CD4-positive, alpha-beta T cell treated with Interleukin-17A for 4 hours (primary cell): ENCODE measurements around the gene MXRA8.

ENCODE experiments used
- DNase-seq: peaks from one replicate; pipeline ENCODE4 v3.0.0-alpha.2; 2020; ENCODE audit warnings: mixed read lengths

MXRA8 gene

DNA sequence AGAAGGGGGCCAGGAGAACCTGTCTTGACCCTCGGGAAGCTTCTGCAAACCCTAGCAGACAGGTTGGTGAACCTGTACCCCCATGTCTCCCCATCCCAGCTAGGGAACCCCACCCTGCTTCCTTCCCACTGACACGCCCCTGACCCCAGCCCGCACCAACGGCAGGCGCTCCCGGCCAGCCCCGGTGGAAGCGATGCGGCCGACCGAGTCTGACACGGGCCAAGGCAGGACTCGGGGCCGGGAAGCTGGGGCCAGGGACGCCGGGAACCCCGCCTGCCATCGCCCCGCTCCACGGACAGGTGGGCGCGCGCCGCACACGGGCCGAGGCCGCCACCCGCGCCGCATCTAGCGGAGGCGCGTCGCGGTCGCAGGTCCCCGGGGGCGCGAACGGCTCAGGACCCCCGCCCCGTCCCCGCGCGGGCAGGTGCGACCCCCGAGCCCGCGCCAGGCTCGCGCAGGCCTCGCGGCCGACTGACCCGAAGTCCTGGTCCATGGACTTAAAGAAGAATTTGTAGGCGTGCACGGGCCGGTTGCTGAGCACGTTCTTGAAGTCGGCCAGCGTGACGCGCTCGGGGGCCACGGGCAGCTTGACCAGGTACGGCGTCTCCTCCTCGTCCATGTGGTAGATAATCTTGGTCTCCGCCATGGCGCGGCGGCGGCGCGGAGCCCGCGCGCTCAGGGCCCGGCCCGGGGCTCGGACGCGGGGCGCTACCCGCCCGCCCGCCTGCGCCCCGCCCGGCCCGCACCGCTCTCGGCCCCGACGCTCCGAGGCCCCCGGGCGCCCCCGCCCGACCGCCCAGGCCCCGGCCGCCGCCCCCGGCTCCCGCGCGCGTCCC lies 9.7 kb downstream of the MXRA8 start:
- peak; percentile 21 for DNase-seq

DNA sequence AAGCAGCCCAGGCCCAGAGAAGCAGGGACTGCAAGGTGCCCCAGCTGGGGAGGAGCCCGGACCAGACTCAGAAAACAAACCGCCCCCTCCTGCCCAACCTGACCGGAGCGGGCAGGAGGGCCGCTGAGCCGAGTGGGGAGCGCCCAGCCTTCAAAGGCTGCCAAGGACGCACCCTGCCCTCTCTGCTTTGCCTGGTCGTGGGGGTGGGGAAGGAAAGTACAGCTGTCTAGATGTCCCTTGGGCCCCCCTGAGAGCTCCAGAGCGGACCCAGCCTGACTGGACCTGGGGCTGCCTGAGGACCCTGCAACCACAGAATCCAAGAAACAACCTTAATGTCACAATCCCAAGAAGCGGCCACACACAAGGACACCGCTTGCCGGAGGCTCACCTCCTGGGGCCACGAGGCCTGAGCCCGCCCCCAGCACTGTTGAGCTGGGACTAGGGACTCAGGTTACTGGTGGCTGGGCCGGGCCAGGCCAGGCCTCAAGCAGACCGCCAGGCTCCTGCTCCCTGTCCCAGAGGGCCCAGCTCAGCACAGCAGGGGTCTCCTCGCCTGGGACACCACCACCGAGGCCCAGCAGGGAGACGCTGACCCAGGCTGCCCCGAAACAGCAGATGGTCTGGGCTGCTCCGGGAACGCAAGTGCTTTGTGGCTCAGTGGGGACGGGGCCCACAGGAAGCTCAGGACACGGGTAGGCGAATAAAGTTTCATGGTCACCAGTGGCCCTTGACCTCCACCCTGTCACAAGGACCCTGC lies 10.5 kb downstream of the MXRA8 start:
- DNase-seq: no peak

DNA sequence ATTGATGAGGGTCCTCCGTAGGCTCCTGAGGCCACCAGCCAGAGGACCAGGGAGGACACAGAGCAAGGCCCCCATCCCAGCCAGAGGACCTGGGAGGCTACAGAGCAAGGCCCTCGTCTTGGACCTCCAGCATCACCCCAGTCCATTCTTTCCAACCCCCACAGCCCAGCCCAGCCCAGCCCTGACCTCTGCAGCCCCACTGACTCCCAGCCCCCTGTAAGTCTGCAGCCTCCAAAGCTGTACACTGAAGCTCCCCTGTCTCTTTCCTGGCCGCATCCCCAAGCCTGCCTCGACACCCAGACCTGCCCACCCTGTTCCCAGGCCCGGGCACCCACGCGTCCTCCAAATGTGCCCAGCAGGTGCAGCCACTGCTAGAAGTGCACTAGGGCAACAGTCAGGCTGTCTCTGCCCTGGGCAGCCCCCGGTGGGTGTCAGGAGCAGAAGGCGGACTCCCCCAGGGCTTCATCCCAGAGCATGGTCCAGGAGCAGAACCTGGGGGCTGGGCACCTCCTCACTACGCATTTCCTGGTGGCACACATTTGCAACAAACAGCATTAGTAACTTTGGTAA lies 11.2 kb downstream of the MXRA8 start:
- DNase-seq: no peak

DNA sequence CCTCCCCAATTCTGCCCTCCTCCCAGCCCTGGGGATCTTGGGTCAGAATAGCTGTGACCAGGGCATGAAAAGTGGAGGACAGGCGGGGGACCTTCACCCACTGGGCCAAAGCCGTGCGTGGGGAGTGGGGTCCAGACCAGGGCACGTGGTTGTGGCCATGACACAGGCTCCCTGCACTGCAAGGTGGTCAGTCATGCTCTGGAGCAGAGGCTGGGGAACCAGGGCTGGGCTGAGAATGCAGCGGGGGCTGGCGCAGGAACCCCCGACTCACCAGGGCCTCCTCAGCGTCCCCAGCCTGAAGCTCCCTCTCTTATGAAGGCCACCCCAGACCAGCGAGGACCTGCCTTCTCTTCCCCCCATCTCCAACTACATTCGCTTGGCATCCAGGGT lies 11.9 kb downstream of the MXRA8 start:
- no peak for DNase-seq

DNA sequence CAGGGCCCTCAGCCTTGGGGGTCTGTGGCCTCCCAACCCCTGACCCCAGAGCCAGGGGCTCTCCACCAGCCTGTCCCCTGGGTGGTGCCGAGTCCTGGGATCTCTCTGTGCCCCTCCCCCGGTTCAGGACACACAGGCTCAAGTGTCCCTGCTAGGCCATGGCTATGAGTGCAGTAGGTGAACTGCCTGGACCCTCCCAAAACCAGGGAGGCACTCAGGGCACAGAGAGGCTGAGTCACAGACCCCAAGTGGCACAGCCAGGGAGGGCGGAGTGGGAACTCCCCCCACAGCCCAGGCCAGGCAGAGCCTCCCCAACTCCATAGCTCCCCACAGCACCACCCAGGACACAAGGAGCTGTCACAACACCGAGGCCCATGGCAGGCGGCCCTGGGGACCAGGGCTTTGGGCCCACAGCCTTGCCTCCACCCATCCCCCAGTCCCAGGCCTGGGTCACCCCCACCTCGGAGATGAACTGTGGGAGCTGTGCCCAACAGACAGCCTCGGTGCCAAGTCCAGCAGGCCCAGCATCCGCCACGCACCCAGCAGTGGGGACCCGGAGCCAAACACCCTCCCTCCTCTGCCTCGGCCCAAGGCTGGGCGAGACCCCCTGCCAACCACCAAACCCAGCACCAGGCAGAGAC lies 12.4 kb downstream of the MXRA8 start:
- DNase-seq: no peak

DNA sequence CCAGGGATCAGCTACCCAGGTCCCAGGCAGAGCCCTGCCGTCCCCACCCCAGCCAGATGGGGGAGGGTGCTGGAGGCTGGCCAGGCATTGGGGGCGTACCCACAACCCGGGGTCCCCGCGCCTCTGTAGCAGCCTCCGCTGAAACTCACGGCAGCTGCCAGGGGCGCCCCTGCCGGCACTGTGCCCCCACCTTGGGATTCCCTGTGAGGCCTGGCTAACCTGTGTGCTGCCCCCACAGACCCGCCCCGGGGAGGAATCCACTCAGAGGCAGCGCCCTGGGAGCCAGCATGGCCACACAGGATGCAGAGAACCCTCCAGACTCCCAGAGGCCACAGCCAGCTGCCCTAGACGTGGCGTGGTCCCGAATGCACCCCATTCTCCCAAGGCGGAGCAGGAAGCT lies 13.0 kb downstream of the MXRA8 start:
- no peak for DNase-seq

DNA sequence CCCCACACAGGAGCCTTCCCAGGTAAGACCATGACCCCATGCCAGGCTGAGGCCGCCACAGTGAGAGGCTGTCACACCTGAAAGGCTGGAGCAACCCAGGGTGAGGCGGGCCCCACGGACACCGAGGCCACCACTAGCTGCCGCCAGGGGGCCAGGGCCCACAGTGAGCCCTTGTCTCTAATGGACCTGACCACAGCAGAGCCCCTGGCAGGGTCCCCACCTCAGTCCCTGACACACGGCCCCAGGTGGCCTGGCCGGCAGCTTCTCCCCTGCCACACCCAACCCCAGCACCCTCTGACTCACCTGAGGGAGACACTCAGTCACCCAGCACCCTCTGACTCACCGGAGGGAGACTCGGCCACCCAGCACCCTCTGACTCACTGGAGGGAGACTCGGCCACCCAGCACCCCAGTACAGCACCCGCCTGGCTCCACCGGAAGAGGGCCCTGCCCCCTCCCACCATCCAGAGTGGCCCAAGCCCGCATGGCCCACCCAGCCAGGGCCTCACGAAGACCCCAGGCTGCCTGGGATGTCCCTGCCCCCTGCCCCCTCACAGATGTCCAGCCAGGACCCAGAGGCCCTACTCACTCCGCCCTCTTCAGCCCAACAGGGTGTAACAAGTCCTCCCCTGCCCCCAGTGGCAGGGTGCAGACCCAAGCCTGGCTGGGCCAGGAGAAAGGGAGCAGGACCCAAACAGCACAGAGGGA lies 13.5 kb downstream of the MXRA8 start:
- peak; percentile 64 for DNase-seq

DNA sequence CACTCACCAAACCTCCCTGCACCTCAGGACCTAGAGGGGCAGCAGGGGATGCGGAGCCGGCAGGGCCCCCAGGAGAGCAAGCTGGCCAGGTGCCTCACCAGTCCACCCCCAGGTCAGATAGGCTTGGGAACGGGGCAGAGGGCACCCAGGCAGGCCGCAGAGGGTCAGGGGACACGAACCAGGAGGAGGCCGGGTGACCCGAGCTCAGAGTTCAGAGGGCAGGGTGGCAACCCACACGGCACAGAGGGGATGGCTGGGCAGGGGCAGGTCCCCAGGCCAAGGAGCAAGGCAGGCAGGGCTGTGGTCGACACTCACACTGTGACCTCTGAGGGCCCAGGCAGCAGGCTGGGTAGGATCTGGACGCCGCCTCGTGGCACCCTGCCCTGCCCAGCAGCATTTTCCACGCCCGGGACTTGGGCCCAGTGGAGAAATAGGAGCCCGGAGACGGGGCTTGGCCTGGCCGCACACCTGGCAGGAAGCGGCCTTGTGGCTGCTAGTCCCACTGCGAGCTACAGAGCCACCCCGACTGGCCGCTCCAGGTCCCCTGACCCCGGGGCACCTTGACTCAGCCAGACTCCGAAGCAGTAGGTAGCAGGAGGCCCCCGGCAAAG lies 14.4 kb downstream of the MXRA8 start:
- DNase-seq: no peak

DNA sequence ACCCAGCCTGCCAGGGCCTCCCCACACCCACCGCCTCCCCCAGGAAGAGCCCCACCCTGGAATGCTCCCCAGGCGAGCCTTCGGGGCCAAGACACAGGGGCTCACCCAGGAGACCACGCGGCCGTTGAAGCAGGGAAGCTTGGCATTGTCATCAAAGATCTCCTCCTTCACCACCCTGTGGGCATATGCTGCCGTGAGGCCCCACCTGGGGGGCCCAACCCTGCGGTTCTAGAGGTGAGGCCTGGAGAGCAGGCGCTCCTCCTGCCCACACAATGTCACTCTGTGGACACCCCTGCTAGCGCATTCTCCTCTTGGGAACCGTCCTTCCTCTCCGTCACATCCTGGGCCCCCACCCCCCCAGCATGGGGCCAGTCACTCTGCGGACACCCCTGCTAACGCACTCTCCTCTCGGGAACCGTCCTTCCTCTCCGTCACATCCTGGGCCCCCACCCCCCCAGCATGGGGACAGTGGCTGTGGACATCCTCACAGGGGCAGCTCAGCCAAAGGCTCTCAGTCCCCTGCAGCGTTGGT lies 15.7 kb downstream of the MXRA8 start:
- no peak for DNase-seq

DNA sequence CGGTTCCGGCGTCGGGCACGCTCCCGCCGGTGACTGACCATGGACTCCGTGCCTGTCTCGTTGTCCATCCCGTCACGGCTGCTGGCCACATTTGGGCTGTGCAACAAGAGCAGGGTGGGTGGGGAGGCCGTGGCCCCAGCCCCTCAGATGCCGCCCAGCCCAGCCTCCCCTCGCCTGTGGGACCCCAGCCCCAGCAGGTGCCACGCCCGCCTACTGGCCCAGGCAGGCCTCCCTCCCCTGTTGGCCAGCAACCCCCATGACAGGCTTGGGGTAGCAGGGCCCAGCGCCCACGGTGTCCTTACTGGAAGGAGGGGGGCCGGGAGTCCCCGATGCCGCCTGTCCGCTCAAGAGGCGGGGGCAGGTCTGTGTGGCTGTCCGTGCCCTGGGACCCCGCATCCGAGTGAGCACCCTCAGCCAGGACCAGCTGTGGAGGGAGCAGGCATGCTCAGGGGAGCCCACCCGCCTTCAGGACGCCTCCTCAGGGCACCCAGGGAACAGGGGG lies 16.2 kb downstream of the MXRA8 start:
- no peak for DNase-seq

DNA sequence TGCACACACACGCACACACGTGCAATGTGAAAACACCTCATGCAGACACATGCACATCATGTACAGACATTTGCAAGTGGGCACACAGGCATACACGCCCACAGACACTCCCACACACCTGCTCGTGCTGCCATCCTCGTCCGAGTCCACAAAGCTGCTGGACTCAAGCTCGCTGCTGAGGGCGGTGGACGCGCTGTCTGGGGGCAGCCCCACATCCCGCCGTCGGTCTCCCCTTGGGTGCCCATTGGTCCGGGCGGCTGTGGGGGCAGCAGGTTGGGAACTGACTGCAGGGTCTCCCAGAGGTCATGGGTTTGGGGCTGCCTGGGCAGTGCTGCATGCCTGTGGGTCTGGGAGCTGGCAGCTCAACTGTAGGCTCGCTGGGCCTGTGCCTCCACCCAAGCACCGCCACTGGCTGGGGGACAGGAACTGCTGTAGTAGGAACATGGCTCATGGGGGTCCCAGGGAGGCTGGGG lies 16.8 kb downstream of the MXRA8 start:
- DNase-seq: no peak

DNA sequence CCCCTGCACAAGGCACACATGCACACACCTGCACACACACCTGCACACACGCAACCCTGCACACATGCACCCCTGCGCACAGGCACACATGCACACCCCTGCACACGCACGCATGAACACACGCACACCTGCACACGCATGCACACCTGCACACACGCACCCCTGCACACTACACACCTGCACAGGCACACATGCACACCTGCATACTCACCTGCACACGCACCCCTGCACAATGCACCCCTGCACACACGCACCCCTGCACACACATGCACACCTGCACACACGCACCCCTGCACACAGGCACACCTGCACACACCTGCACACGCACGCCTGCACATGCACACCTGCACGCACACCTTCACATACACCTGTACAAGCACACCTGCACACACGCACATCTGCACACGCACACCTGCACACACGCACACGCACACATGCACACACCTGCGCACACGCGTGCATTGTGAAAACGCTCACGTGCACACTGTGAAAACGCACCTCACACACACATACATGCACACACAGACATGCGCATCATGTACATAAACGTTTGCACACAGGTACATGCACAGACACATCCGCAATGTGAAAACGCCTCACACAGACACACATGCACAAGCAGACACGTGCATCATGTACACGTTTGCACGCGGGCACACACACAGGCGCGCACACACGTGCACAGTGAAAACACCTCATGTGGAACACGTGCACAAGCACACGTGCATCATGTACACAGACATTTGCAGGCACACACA lies 17.4 kb downstream of the MXRA8 start:
- no peak for DNase-seq

DNA sequence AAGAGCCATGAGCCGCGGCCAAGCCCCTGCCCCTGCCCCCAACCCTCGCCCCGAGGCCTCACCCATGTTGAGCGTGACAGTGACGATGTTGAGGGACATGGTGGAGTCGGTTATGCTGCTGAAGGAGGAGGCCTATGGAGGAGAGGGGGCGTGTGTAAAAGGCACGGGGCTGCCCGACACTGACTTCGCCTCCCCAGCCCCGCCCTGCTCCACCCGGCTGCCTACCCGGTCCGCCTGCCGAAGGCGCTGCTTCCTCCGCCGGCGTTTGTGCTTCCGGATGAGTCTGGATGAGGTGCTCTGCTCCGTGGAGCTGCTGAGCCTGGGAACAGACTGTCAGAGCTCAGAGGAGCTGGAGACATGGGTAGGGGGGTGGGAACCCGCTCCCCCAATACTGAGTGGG lies 18.2 kb downstream of the MXRA8 start:
- no peak for DNase-seq

DNA sequence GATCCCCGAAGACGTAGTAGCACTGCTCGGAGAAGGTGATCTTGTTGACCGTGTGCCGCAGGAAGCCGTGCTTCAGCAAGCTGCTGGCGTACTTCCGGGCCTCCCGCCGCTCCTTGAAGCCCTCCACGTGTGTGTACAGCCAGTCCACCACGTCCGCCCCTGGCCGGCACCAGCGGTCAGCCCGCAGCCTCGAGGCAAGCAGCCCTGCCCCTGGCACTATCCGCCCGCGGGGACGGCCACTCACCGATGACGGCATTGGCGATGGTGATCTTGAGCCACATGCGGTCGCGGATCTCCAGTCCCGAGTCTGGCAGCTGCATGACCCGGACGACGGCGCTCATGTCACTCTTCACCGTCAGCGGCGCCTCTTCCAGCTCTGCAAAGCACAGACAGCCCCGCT lies 20.1 kb downstream of the MXRA8 start:
- DNase-seq: no peak

DNA sequence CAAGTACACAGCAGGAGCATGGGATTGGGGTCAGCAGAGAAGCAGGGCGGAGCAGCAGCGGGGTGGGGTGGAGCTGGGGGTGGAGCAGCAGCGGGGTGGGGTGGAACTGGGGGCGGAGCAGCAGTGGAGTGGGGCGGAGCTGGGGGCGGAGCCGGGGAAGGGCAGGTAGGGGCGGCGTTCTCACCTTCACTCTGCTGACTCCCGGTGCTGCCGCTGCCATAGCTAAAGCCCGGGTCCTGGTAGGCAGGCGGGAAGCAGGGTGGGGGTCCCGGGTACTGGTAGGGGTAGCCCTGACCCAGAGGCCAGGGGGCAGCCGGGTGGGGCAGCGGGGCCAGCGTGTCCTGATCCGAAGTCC lies 20.6 kb downstream of the MXRA8 start:
- peak; percentile 36 for DNase-seq

DNA sequence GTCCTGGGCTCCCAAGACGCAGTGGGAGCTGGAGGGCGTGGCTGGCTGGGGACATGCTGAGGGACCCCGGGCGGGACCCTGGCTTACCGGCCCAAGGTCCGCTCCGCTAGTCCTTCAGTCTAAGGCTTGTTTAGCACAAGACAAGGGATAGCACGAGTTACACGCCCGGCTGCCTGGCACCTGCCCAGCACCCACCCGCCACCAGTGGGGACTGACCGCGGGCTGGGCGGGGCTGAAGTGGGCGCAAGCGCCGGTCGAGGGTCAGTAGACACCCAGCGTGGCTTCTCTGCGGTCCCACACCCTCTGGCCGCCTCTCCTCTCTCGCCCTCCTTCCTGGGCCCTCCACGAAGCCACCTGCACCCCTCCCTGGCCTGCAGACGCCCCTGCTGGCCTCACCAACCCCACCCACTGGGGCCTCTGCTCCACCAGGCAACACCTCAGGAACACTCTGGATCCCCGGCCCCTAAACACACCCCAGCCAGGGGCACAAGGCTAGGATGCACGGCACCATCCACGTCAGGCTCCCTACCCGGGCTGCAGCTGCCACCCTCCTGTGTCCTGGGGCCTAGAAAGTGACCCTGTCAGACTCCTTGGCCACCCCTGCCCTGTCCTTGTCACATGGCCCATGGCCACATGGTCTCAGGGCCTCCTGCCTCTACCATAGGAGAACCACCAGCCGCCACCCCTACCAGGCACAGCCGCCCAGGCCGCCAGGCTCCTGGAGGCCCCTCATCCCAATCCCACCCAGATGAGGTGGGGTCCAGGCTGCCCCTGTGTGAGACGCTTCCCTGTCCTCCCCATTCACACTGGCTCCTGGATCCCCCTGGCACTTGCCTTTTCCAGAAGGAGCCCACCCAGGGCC lies 21.2 kb downstream of the MXRA8 start:
- no peak for DNase-seq

DNA sequence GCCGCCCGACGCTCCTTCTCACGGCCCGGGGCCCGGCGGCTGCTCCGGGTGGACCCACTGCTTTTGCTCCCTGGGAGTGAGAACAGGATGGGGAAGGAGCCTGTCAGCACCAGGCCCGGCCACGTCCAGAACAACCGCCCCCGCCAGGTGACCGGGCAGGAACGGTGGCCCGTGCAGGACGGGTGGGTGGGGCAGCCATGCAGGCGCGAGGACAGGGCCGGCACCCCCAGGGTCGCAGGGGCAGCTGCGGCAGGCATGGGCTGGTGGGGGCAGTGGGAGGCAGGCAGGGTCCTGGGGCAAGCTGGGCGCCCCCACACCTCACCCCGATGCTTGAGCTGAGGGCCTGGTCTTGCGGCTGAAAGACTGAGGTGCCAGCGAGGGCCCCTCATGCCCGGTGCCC lies 21.9 kb downstream of the MXRA8 start:
- no peak for DNase-seq

DNA sequence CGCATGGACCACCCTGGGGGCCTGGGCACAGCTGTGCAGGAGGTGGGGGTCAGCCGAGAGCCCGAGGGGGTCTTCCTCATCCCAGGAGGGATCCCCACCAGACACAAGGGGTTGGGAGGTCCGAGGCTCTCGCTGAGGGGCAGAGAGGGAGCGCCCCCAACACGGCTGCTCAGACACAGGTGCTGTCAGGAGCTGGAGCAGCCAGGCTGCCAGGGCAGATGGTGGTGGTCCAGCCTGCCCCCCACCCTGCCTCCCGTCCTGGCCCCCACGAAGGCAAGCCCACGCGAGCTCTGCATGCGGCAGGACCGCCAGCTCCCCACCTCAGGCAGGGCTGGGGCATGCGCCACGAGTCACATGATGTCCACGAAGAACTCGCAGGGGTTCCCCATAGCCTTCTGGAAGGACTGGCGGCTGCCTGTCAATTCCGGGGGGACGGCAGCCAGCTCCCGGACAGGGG lies 22.5 kb downstream of the MXRA8 start:
- DNase-seq: no peak

DNA sequence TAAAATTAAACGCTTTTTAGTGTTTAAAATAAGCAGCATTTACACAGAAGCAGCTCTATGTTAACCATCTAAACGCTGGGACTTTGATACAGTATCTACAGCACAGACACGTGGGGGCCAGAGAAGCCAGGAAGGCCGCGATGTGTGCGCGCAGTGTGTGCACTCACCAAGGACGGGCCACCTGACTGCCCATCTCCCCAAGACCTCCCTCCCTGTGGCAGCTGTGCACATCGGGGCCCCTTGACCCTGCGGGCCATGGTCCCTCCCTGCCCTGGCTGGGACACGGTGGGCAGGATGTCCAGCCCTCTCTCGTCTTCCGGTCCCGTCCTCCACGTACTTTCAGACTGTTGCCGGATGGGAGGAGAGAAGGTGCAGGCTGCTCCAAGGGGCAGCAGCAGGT lies 23.1 kb downstream of the MXRA8 start:
- DNase-seq: no peak

DNA sequence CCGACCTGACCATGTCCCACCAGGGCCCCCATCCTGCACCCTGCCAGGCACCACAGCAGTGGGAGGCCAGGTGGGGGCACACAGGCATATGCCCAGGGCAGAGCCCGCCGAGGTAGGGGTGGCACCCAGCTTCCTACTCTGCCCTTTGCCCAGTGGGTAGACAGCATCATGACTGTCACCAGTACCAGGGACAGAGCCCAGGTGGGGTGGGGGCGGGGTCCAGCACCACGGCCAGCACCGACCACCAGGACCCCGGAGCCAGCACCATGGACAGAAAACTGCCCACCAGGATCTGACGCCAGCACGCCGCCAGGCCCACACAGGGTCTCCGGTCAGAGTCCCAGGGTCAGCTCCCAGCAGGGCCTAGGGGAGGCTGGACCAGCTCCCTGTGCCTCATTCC lies 23.5 kb downstream of the MXRA8 start:
- DNase-seq: no peak
